ENCODE measurements around the gene TRAFD1. TPM values are rescaled to one million over a fixed set of nuclear protein-coding genes. Genes with fewer than 3 reads are reported as not detected.

The TRAFD1 gene
- polyA plus RNA-seq, 1 donor, result 23.0 TPM

DNA sequence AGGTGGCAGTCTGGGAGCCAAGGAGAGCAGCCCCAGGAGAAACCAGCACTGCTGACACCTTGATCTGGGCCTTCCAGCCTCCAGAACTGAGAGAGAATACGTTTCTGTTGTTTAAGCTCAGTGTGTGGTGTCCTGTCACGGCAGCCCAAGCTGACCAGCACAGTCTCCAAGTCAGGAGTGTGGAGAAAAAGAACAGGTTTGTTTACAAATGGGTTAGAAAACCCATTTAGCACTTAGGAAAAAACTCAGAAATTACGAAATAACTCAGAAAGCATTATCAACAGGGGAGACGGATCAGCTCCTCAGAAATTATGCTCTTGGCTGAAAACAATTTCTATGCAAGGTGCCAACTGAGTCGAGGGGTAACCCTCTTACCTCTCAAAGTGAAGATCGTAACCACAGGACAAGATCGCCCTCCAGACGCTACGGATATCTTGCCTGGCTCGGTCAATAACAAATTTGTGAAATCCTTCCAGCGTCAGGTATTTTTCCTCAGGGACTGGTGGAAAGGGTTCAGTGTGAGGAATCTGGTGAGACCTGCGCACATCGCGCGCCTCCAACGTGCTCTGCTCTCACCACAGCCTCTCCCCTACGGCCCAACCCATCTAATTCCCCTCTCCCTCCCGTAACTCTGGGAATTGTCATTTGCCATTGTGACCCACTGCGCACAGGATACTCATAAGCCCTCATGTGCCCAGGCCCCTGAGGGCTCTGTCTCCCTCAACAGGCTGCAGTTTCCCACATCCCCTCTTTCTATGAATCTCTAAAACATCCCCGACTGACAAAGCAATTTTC, 50.2 kb downstream of the TRAFD1 start:
- DNase-seq (ENCODE audit: low read depth), result no peak

DNA sequence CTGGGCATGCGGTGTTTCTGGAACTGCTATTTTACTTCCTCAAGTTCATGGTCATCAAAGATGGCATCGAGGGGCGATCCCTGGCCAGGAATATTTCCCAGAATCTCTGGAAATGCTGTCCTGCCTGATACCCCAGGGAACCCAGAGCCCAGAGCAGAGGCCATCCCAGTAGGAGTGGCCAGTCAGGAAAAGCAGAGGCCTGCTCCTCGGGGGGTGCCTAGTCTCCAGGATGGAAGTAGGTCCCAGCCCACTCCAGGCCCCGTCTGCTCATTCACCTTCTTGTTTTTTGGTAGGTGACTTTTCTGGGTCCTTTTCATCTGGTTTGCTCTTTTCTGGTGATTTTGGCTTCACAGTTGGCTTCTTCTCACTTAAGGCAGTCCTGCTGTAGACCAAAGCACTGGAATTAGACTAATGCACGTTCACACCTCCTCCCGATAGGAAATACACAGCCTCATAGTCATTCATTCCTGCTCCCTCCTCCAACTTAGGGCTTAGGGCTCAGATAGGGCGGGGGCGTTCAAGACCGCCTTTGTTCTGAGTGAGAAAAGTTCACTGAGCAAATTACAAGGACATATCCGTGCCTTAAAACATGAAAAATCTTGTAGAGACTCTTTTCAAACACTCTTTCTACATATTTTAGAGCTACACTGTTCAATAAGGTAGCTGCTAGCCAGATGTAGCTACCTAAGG, 51.1 kb downstream of the TRAFD1 start:
- no peak for DNase-seq (ENCODE audit: low read depth)

DNA sequence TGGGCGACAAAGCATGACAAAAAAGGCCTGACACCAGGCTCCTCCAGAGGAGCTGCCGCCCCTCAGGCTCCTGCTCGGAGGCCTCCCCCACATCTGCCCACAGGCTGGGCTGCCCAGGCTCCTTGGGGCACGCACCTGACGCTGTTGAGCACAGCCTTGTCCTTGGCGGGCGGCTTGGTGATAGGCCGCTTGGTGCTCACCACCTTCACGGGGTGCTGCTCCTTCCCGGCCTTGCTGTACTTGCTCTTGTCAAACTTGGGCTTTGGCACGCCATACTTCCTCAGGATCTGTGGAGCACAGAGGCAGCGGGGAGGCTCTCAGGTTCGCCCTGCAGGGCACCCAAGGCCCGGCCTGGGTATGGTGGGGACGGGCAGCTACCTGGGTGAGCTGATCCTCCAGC, 53.4 kb downstream of the TRAFD1 start:
- DNase-seq (ENCODE audit: low read depth), result no peak

DNA sequence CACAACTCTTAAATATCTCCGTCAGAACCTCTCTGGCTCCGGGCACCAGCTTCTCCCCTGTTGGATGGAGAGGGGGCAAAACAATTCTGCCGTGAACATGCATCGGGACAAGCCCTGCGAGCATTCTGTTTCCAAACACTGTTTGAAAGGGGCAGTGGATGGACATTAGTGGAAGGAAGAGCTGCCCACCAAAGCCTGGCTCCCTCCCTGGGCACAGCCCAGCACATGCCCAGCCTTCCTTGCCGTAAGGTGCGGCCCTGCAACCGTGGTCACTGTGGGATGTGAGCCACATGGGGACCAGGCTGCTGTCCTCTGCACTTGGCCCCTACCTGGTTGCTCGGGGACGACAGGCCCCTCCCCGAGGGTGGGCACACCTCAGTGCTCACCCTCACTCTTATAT, 54.0 kb downstream of the TRAFD1 start:
- no peak for DNase-seq (ENCODE audit: low read depth)

DNA sequence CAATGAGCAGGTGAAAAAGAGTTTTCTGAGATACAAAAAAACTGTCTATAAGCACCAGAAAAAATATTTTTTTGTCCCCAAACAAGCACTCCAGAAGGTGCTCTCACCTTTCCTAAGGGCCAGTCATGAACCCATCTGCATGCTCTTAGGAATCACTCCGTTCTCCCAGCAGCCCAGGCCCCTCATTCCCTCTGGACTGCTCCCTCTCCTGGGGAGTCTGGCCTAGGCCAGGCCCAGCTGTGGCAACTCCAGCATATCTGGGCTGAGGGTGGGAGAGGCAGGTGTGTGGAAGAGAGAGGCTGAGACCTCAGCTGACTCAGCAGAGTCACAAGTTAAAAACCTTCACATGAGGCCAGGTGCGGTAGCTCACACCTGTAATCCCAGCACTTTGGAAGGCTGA, 54.6 kb downstream of the TRAFD1 start:
- DNase-seq (ENCODE audit: low read depth), result no peak

DNA sequence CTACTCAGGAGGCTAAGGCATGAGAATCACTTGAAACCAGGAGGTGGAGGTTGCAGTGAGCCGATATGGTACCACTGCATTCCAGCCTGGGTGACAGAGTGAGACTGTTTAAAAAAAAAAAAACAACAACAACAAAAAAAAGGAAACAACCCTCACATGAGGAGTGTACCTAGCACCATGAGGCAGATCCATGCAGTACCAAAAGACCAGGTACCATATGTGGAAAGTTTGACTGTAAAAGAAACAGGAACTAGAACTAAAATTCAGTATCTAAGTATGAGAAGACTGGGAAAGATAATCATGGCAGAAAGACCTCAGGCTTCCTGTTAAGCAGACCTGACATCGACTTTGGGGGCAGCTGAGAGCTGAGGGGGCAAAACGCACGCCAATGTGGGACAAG, 55.1 kb downstream of the TRAFD1 start:
- DNase-seq (ENCODE audit: low read depth), result no peak

DNA sequence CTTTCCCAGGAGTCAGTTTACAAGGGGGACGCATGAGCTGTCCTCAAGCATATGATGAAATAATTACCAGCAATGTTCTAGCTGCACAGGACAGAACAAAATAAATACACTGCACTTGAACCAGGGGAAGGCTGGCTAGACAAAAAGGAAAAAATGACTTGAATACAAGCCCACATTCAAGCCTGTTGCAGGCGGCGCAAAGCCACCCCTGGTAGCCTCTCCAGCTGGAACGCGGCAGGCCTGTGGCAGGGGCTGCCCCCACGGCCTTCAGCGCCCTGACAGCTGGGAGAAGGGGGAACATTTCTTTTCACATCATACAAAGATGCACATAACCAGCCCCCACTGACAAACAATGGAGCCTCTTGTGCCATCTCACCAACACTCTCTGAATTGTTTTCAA, 57.1 kb downstream of the TRAFD1 start:
- no peak for DNase-seq (ENCODE audit: low read depth)

DNA sequence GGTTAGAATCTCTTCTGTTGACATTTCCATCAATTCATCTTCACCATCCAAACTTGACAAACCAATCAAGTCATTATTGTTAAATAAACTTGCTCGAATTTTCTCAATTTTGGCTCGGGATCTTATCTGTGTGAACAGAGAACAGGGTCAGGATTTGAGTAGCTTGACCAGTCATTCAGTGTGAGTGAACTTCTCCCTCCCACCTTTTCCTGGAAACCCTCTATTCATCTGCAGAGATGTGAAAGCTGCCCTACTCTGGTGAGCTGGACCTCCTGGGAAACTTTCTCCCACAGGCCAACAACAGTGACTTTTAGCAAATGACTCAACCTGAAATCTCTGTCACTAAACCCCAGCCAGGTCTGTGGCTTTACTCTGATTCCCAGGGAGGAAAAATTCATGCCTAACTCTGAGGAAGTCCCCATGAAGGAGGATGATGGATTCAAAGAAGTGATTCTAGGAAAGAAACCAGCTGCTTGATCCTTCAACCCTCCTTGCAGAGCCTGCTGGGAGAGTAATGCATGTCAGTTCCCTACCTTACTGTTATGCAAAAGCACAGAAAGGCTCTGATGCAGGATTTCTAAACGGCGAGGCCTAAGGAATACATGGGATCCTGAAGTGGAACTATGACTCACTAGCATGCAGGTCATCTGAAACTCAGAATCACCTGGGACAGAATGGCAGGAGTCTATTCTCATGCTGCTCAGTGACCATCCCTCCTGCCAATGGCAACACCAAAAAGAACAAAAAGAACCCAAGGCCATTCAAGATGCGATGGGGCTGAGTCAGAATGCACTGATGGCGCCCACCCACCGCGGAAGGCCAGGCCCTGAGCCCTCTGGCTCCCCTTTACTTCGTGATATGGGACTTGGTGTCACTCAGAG, 58.0 kb downstream of the TRAFD1 start:
- DNase-seq (ENCODE audit: low read depth), result no peak

DNA sequence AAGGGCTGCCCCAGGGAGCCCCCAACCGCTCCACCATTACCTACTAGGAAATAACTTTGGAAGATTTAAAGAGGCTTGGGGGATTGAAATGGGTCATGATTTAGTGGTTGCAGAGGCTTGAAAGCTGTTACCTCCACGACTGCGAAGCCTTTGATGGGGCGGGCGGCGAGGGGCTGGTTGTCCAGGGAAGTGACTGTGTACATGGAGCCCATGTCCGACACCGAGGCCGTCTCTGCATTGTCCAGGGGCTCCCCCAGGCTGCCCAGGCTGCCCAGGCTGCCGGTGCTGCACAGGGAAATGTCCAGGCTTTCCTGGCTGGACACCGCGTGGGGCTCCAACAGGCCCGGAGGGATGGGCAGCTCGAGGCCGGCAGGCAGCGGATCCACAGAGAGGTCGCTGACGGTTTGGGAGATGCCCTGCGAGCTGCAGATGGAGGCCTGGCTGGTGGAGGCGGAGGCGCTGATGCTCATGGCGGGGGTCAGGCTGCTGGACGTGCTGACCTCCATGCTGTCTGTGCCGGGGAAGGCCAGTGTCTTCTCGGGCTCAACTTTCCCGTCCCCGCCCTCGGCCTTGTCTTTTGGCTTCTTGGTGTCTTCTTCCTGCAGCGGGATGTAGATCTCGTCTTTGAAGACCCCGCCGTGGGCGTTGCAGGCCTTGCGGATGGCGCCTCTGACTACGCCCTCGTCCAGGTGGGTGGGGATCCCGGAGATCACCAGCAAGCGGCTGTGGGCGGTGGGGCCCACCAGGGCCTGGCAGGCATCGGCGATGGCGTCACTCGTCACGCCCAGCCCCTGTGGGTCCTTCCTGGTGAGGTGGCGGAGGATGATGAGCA, 58.9 kb downstream of the TRAFD1 start:
- no peak for DNase-seq (ENCODE audit: low read depth)

DNA sequence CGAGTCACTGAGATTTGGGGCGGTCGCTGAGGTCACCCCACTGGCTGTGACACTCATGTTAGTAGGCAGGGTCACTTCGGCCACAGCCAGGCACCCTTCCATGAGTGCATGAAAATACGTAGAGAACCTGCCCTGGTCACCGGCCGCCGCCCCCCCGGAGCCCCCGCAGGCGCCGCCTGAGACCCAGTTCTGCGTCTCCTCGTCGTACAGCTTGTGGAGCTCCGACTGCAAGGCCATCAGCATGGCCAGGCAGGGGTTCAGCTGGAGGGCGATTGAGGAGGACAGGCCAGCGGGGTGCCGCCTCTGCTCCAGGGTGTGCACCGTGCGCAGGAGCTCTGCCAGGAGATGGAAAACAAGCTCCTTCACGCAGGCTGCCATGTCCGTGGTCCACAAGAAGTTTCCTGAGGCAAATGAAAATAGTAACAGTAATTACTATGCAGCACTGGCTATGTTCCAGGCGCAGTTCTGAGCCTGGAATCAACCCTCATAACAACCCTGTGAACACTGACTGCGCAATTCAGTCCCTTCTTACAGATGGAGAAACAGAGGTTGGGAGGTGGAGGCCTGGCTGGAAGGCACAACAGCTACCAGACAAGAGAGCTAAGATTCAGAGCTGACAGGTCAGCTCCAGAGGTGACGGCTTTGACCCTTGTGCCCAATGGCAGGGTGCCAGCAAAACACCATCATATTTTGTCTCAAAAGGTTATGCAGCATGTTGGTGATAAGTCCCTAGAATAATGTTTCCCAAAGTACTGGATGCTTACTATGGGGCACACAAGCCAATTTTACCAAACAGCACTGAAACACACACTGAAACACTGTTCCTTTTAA, 59.9 kb downstream of the TRAFD1 start:
- no peak for DNase-seq (ENCODE audit: low read depth)

DNA sequence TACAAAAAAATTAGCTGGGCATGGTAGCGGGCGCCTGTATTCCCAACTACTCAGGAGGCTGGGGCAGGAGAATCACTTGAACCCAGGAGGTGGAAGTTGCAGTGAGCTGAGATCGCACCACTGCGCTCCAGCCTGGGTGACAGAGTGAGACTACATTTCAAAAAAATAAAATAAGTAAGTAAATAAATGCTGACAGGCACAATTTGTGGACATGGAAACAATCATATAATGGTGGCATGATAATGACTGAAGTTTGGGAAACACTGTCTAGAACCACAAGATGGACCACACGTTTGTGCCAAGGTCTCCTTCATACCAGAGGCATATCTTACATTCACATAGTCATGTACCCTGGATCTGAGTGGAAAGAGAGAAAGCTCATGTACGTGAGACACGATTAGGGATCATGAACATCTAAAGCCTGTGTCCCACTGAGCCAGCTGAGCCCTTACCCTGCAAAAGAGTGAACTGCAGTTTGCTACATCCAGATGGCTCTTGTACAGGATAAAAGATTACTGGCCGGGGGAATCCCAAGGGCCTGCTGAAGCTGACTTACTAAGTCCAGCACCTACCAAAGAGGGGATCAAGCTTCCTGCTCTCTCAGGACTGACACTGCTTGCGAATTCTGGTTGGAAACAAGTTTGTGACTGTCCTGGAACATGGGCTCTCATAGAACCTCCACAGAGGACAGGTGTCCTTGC, 62.9 kb downstream of the TRAFD1 start:
- no peak for DNase-seq (ENCODE audit: low read depth)

DNA sequence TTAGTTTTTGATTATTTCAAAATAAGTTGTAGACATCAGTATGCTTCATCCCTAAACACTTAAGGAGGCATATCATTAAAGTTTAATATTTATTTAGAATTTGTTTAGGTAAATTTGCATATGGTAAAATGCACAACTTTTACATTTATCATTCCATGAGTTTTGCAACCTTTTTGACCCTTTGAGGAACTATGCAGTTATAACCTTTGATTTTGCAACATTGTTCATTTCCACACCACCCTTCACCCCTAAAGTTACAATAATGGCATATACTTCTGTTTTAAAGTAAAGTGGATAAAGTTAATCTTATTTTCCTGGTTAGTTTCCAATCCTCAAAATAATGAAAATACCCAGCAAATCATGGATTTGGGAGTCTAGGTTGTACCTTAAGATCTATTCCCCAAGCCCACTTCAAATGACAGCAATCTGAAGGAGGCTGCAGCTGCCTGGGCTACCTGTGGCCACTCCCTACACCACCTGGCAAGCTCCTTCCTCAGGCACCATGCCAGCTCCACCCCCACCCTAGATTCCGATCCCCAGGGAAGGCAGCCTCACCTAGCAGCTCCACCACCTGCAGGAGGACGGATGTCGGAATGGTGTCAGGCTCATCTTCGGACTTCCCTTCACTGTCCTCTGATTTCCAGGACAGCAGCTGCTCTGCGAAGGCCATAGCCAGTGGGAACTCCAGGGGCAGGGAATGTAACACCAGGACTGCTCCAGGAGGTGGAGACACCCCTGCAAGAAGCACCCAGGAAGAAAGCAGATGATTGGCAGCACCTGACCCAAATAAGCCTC, 65.1 kb downstream of the TRAFD1 start:
- DNase-seq (ENCODE audit: low read depth), result no peak

DNA sequence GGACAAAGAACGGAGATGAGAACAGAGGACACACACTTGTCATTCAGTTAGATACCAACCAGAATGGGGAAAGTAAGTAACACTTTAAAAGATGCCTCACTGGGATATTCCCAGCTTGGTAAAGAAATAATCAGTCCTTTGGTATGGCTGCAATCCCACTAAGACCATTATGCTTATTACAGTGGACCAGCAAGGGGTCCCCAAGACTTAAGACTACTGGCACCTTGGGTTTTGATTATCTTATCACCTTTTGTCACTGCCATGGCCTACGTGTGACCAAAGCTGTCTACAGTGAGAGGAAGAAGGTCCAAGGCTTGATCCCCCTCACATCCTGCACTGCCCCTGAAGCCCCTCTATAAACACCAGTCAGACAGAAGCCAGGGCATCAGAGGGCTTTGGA, 65.8 kb downstream of the TRAFD1 start:
- no peak for DNase-seq (ENCODE audit: low read depth)

DNA sequence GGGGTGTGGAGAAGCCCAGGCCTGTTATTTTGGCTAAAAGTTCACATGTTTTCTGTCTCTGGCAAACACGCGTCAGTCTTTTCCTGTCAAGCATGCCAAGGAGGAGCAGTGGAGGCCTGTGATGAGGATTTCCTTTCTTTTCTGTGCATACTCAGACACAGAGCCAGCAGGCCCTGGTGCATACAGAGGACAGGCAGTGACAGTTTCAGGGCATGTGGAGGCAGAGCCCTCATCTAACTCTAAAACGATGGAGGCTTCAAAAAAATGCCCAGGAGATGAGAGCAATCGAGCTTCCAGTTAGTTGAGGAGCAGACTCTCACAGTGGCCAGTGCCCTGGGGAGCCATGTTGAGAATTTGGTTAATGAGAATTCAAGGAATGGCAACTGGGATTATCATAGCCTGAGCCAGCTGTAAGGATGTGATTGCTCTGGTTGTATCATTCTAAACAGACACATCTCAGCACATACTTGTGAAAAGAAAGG, 66.5 kb downstream of the TRAFD1 start:
- DNase-seq (ENCODE audit: low read depth), result no peak

DNA sequence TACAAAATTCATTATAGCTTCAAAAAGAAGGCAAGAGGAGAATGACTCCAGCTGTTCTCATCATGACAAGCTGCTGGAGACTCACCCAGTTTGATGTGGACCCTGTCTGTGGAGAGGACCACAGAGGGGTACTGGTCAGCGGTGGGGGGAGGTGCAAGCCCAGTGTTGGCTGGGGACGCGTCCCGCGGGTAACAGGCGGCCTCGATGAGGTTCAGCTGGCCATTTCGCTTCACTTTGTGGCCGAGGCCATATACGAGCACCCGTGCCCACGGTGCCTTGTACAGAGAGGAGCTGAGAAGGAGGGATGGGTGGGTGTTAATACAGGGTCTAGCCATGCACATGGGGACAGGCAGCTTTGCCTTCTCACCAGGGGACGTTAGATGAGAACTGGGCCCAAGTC, 67.1 kb downstream of the TRAFD1 start:
- no peak for DNase-seq (ENCODE audit: low read depth)

DNA sequence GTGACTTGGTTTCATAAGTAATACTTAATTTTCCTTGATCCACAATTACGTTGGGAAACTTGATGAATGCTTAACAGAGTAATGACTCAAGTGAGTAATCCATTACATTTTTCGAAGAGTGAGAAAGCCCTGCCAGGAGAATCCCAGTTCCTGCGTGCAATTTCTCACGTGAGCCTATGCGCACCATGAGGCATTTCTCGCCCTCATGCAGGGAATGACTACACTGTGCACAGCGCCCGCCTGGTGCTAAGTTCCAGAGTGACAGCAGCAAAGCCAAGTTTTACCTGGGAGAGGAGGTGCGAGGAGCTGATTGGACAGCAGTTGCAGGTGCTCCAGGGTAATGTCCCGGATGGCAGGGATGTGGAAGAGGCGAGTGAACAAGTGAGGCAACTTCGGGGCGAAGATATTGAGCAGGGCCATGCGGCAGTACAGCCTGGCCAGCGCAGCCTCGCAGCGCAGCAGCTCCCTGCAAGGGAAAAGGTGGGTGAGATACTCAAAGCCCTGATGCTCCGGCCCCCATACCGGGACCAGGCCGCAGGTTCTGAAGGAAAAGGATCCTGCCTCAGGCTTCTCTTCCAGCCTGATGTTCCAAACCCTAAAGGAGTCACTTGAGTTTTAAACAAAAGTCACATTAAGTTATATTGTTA, 69.4 kb downstream of the TRAFD1 start:
- no peak for DNase-seq (ENCODE audit: low read depth)

DNA sequence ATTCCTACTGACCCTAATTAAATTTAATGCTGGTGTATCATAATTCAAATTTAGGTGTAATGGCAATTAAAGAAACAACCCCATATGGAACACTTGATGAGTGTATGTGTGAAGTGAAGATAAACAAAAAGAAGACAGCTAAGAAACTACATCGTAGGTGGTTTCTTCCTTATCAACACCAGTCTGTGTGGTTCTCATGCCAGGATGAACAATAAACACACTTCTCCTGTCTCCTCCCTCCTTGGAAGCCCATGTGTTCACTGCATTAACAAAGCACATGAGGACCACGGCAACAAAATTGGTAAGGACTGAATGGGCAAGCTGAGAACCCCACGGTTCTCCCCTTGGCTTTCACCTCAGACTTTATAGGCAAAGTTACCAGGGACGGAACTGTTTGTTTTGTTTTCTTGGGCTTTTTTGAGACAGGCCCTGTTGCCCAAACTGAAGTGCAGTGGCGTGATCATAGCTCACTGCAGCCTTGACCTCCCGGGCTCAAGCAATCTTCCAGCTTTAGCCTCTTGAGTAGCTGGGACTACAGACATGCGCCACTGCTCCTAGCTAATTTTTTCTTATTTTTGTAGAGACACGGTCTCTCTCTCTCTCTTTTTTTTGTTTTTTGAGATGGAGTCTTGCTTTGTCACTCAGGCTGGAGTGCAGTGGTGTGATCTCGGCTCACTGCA, 71.0 kb downstream of the TRAFD1 start:
- no peak for DNase-seq (ENCODE audit: low read depth)
